ENCODE data around the gene TMED4.

The TMED4 gene

GRCh38 chr7:44548893-44549292 lies 33.1 kb downstream of the TMED4 start:
- no peak overlapping the region for H3K4me3 ChIP-seq (IDR thresholded peaks at IDR 0.05; ENCODE audit: insufficient read depth, low read depth, low read length)
- H3K79me2 ChIP-seq (ENCODE audit: insufficient read depth, low read depth) = no peaks in the 10 kb centered on the region
- no peaks in the 10 kb centered on the region for H3K27me3 ChIP-seq (ENCODE audit: insufficient read depth, low read depth)
- H3K9ac ChIP-seq = no peak overlapping the region
- no peaks in the 10 kb centered on the region for H3K4me1 ChIP-seq (ENCODE audit: low read depth, poor library complexity, severe bottlenecking)
- no peak overlapping the region for H3K4me2 ChIP-seq
- H3K27ac ChIP-seq = no peak overlapping the region
- TF ChIP-seq CTCF (conservative IDR thresholded peaks at IDR 0.05; ENCODE audit: low read depth, low read length) = no peak
- H4K20me1 ChIP-seq (ENCODE audit: insufficient read depth) = no peaks in the 10 kb centered on the region
- no peaks in the 10 kb centered on the region for H3K36me3 ChIP-seq (ENCODE audit: insufficient read depth)
- no peak overlapping the region for H2AFZ ChIP-seq (ENCODE audit: low read depth)

- Histone ChIP-seq H3K79me2 (ENCODE audit: insufficient read depth, low read depth) (no peaks in the 10 kb centered on the region), H3K27ac (no peak overlapping the region), H2AFZ (ENCODE audit: low read depth) (no peak overlapping the region), H3K4me1 (ENCODE audit: low read depth, poor library complexity, severe bottlenecking) (no peaks in the 10 kb centered on the region), H3K4me3 (IDR thresholded peaks at IDR 0.05; ENCODE audit: insufficient read depth, low read depth, low read length) (no peak overlapping the region), H3K36me3 (ENCODE audit: insufficient read depth) (no peaks in the 10 kb centered on the region), H3K4me2 (no peak overlapping the region), H3K9ac (no peak overlapping the region), H4K20me1 (ENCODE audit: insufficient read depth) (no peaks in the 10 kb centered on the region), H3K27me3 (ENCODE audit: insufficient read depth, low read depth) (no peaks in the 10 kb centered on the region)
- TF ChIP-seq CTCF (conservative IDR thresholded peaks at IDR 0.05; ENCODE audit: low read depth, low read length) = no peak
Observed at GRCh38 chr7:44547536-44548231, 34.3 kb downstream of the TMED4 start.

GRCh38 chr7:44541876-44542610 lies 40.0 kb downstream of the TMED4 start:
- Histone ChIP-seq H3K4me1 (ENCODE audit: low read depth, poor library complexity, severe bottlenecking) (no peaks in the 10 kb centered on the region), H3K4me2 (no peak overlapping the region), H3K27ac (no peak overlapping the region), H4K20me1 (ENCODE audit: insufficient read depth) (no peaks in the 10 kb centered on the region), H3K79me2 (ENCODE audit: insufficient read depth, low read depth) (no peaks in the 10 kb centered on the region), H3K9ac (no peak overlapping the region), H3K4me3 (IDR thresholded peaks at IDR 0.05; ENCODE audit: insufficient read depth, low read depth, low read length) (no peak overlapping the region), H2AFZ (ENCODE audit: low read depth) (no peak overlapping the region), H3K27me3 (ENCODE audit: insufficient read depth, low read depth) (no peaks in the 10 kb centered on the region), H3K36me3 (ENCODE audit: insufficient read depth) (no peaks in the 10 kb centered on the region)
- TF ChIP-seq CTCF (conservative IDR thresholded peaks at IDR 0.05; ENCODE audit: low read depth, low read length) = no peak

- H3K36me3 ChIP-seq (ENCODE audit: insufficient read depth) = no peaks in the 10 kb centered on the region
- H4K20me1 ChIP-seq (ENCODE audit: insufficient read depth) = no peaks in the 10 kb centered on the region
- no peak within 1 kb of the TSS for H2AFZ ChIP-seq (ENCODE audit: low read depth)
- H3K79me2 ChIP-seq (ENCODE audit: insufficient read depth, low read depth) = no peaks in the 10 kb centered on the region
- no peak within 1 kb of the TSS for H3K27ac ChIP-seq
- H3K27me3 ChIP-seq (ENCODE audit: insufficient read depth, low read depth) = no peaks in the 10 kb centered on the region
- no peak within 1 kb of the TSS for H3K4me2 ChIP-seq
- H3K4me1 ChIP-seq (ENCODE audit: low read depth, poor library complexity, severe bottlenecking) = no peaks in the 10 kb centered on the region
- TF ChIP-seq CTCF (conservative IDR thresholded peaks at IDR 0.05; ENCODE audit: low read depth, low read length) = no peak
- no peak within 1 kb of the TSS for H3K9ac ChIP-seq
- no peak within 1 kb of the TSS for H3K4me3 ChIP-seq (IDR thresholded peaks at IDR 0.05; ENCODE audit: insufficient read depth, low read depth, low read length)
Observed at GRCh38 chr7:44541028-44541869, 40.8 kb downstream of the TMED4 start, which contains the start of gene NPC1L1. NPC1L1 (minus strand) TSS chr7:44541330; CDS start chr7:44541259, 71 bp downstream.

Measured in KMS-11 (cell line).